ENCODE data around the gene LIPE.

LIPE gene

DNA sequence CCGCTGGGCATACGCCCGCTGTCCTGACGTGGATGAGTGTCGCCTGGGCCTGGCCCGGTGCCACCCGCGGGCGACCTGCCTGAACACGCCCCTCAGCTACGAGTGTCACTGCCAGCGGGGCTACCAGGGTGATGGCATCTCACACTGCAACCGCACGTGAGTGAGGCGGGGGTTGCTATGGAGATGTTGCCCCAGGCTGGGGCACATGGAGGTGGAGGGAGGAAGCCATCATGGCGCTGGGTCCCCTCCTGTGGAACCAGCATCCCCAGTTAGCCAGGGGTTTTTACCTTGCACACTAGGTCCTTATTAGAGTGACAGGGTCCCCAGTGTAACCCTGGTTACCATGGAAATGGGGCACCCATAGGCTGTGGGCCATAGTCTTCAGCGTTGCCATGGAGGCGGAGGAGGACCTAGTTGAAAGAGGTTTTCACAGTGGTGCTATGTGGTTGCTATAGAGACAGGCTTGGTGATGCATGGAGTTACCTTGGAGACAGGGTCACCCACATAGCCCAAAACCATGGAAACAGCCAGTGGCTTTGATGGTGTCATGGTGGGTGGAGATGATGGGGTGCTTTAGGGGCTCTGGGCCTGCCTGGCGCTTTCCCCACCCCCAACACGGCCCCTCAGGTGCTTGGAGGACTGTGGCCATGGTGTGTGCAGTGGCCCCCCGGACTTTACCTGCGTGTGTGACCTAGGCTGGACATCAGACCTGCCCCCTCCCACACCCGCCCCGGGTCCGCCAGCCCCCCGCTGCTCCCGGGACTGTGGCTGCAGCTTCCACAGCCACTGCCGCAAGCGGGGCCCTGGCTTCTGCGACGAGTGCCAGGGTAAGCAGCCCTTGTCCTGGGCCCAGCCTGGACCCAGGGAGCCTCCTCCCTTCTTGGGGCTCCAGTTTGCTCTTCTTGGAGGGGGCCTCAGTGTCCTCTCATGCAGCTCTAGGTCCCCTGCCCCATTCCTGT is 74.6 kb downstream of the LIPE start:
- no peak for DNase-seq

Data from activated effector memory CD4-positive, alpha-beta T cell treated with anti-CD3 and anti-CD28 coated beads, Interleukin-2, amount 50 U/mL, for 16 hours (primary cell).